Cardiac septum (tissue), 1 donor: ENCODE measurements around the gene GPATCH3. TPM values are rescaled to one million over a fixed set of nuclear protein-coding genes. Genes with fewer than 3 reads are reported as not detected.
"Not testable (repeated sequence)": the region's sequence is repeated elsewhere in the genome, so short reads cannot be mapped to it uniquely, and the experiment has no call there.

Experiments
- DNase-seq: peaks from one replicate; pipeline ENCODE4 v3.0.0-alpha.2; 2020; ENCODE audit warnings: low spot score
- intact Hi-C: fragments of 100-400 bp; cut with DNase I; formaldehyde crosslinking; loops from one replicate; pipeline ENCODE4 v1.14.0; 2022
- total RNA-seq: library from RNA; stranded (reverse); fragmentation: NEBNext Ultra II Directional; extraction: Animal tissue kit (Norgen Biotek cat#: 25700); gene quantifications from one replicate; pipeline ENCODE4 v1.2.1, GENCODE V29; 2021
- donor health status: DM: no; HTN: no; CAD: no.

The GPATCH3 gene
- total RNA-seq, 1 donor from 2014 or later = 6.4 TPM

DNA sequence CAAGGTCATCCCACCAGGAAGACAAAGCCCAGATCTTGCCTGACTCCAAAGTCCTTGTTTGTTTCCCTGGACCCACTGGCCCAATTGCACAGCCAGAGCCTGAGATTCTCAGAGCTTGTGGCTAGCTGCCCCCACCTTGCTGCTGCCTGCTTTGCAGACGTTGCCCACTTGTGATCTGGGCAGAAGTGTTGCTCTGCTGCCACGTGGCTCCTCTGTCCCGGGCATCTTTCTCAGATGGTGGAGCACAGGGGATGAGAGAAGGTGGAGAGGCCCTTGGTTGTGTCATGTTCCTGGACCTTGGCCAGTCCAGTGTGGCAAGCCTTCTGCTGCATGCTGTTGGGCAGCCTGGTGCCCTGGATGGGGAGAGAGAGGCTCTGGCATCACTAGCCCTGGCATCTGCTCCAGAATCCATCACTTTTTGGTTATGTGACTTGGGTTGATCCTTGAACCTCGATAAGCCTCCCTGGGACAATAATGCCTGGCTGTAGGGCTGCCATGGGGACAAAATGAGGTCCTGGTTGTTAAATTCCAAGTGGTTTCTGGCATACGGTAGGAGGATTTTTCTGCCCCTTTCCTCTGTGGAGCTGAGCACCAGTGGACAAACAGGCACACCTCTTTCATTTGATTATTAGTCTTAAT lies 15.1 kb upstream of the GPATCH3 start:
- intact Hi-C loops = no loop called here
- peak; percentile 80 for DNase-seq

DNA sequence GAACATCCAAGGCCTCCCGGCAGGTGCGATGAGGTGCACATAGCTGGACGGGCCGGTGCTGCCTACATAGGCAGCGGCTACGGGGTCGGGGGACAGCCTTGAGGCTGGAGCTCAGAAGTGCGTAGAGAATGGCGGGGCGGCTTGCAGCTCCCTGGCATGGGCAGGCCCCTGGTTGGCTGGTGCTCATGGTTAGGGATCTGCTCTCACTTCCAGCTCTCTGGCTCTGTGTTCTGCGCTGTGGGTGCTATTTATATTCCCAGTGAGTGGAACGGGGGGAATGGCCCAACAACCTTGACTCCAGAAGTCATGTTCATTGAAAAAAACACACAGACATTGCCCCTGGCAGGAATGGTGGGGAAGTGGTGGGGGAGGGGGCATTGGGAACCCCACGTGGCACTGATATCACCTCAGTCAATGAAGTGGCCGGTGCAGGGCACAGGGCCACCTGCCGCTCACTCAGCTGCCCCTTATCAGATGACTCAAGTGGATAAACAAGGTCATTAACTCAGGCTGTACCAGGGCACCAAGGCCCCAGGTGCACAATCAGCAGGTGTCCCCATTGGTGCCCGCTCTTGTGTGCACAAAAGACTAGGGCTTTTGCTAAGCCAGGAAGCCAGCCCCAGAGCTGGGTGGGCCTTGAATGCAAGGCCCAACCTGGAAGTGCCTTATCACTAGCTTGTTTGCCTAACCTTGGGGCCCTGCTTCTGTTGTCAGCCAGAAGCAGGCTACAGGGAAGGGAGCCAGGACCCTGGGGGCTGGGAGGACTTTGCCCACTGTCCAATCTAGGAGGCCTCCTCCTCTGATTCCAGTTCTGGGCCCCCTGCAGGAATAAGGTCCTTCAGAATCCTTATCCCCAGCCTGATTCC lies 13.7 kb upstream of the GPATCH3 start, which contains the start of gene NR0B2:
Gene NR0B2, minus strand, starts transcription at position 222 of the 866 bp plus-strand sequence. Its CDS starts 35 bp downstream, at position 187.
- DNase-seq = no peak
- intact Hi-C loops = no loop called here

DNA sequence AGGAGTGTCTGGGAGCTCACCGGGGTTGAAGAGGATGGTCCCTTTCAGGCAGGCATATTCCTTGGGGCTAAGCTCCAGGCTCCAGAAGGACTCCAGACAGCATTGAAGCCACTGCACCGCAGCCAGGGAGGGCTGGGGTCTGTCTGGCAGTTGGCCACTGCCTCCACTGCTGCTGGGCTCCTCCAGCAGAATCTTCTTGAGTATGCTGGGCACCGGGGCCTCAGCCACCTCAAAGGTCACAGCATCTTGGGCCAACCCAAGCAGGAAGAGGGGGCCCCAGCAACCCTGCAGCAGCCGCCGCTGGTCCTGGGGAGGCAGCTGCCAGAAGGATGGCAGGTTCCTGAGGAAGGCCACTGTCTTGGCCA lies 13.1 kb upstream of the GPATCH3 start:
- no peak for DNase-seq
- intact Hi-C loops = no loop called here

DNA sequence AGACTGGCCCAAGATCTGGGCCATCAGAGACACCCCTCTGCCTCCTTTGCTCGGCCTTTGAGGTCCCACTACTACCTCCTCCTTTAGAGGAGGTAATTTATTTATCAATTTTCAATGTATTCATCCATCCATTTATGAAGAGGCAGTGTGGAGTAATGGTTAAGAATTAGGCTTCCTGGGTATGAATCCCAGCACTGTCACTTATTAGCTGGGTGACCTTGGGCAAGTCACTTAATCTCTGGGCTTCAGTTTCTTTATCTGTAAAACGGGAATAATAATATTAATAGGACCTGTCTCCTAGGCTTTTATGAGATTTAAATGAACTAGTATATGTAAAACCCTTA lies 11.9 kb upstream of the GPATCH3 start:
- intact Hi-C loops = no loop called here
- no peak for DNase-seq

DNA sequence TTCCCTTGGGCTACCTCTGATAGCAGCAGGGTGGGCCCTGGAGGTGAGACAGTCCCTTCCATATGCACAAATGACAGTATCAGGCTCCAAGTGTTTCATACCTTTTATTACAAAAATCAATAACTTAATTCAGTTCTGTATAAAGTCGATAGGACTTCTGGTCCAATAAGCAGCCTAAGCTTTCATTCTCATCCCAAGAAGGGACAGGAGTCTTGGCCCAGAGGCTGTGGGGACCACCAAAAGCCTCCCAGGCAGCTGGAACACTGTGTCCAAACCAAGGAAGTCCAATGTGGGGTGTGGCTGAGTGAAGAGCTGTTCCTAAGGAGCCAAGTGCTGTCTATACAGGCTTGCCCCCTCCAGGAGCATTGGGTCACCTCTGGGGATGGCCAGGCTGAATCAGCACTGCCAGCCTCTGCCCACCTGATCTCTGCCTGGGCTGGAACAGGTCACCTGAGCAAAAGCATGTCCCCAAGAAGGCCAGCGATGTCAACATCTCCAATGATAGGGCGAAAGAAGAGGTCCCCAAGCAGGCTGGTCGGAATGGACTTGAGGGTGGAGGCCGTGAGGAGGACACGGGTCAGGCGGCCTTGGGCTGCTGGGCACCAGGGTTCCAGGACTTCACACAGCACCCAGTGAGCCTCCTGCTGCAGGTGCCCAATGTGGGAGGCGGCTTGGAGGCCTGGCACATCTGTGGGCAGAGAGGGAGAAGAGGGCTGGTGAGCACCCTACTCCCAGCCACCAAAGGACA lies 11.3 kb upstream of the GPATCH3 start:
- intact Hi-C loops = no loop called here
- DNase-seq = no peak

DNA sequence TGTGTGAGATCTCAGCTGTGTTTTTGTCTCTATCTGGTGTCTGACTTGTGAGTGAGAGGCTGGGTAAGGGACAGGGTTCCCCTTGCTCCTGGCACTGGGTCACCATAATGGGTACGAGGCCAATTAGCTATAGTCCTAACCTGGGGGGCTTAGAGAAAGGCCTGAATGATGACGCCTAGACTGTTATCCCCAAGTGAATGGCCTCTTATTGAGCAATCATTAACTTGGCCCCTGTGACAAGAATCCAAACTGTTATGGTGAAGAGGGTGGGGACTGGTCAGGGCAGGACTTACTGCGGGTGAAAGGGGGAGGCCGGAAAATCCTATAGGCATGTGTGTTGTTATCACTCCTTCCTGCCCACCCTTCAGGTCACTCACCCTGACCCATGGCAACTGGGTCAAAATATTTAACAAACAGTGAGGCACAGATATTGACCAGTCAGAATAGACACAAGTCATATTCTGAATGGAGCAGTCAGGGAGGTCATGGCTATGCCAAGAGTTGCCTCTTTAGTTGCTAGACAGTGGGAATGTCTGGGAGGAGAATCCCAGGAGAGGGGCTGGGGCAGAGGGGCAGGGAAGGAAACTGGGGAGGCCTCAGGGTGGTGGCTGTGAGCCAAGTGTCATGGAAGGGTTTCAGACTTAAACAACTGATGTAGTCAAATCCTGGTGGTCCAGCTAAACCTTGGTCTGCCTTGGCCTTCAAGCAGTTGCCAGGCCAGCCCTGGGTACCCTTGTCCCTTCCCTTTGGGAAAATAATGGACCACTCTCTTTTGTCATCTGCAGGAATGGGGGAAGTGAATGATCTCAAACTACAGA lies 10.3 kb upstream of the GPATCH3 start:
- intact Hi-C loops = no loop called here
- DNase-seq = no peak

DNA sequence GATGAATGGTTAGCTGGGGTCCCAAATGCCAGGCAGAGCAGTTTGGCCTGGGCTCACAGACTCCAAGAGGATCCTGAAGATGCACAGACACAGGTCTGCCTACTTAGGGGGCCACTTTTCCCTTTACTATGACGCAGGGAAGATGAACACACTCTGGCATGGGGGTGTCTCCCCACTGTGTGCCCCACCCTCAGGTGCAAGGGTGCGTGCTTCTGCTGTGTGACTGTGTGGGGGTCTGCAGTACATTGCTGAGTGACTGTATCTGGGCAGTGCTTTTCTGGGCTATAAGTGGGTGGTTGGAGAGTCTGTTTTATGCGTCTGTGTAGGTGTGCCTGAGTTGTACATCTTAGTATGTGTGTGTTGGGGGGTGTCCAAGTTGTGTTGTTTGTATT lies 9.7 kb upstream of the GPATCH3 start:
- intact Hi-C loops = no loop called here
- no peak for DNase-seq

DNA sequence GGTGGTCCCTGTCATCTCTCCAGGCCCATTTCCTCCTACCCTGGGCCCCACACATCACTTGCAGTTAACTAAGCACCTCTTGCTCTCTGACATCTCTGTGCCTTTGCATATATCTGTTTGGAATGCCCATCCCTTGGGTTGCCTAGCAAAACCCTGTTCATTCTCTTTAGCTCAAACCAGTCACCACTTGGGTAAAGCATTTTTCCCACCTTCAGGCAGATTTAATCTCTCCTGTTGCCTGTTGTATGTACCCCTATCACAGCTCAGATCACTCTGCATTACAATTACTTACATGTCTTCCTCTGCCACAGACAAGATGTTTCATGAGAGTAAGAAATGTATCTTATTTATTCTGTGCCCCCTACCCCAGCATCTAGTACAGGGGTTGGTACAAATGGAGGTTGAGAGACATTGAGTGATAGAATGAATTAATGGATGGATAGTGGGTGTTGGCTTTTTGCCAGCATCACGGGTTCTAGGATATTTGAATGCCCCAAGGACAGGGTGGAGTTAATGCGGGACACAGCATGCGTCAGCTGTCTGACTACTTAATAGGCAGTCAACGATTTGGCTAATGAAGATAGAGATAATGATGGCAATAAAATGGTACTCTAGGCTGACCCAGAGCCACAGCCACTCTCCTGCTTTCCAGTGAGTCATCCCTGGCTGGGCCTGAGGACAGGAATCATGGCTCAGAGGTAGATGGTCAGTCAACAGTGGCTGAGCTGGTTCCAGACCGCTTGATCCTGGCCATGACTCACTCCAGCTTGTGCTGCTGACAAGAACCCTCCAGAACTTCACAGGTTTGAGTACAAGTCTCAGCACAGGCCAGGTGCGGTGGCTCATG lies 7.0 kb upstream of the GPATCH3 start:
- intact Hi-C loops = no loop called here
- no peak for DNase-seq

DNA sequence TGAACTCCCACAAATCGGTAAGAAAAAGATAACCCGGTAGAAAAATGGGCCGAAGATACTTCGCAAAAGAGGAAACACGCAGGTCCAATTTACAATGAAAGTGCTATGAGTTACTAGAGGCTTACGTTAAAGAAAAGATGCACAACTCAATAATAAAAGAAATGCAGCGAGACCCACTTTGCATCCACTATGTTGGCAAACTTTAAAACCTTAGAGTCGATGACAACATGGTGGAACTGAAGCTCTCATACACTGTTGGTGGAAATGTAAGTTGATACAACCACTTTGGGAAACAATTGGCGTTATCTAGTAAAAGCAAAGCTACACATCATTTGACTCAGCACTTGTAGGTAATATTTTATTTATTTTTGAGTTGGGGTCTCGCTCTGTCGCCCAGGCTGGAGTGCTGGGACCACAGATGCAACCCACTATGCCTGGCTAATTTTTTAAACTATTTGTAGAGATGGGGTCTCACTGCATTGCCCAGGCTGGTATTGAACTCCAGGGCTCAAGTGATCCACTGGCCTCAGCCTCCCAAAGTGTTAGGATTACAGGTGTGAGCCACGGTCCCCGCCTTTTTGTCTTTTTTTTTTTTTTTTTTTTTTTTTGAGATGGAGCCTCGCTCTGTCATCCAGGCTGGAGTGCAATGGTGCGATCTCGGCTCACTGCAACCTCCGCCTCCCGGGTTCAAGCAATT lies 696 bp upstream of the GPATCH3 start:
- no peak for DNase-seq
- intact Hi-C loops = no loop called here

DNA sequence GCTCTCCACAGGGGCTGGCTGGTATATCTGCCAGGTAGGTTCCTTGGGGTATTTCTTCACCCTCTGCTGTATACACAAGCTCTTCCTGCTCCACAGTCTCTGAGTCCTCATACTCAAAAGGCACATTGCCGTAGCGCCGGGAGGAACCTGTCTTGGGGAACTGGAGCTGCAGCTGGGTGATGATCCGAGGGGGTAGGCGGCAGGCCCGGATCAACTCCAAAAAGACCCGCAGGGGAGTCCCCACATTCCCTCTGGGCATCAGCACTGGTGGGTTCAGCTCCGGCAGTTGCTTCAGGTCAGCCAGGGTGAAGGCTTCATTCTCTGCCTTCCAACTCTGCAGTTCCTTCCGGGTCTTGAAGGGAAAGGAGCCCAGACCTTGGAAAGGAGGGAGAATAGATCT lies 2.9 kb downstream of the GPATCH3 start:
- intact Hi-C loops = no loop called here
- DNase-seq = no peak

DNA sequence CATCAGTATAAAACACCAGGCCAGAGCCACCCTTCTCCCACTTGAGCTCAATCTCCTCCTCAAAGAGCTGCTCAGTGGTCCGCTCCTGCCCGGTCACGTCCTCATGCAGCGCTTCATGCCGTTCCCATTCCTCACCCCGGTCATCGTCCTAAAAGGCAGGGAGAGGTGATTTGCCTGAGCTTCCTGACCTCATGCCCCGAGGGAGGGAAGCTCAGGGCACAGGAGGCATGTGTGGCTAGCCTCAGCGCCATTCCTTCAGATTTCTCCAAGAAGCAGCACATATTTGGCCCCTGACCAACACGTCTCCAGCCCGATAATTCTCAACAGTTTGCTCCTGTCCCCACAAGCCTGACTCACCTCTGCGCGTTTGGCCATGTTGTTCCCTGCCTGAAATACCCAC lies 6.0 kb downstream of the GPATCH3 start:
- intact Hi-C loops = no loop called here

DNA sequence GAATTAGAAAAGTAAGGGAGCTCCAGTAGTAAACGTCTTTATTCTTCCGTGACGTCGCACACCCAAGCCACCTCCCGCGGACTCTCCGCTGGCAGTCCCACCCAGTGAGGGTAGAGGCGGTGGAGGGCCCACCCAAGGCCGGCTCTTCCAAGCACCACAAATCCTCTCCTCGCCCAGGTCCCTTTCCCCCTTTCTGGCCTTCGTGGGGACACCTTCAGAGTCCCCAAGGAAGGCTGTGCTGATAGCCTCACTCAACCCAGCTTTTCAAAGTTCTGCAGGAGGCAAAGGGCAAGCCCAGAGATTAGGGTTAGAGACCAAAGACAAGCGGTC lies 9.8 kb downstream of the GPATCH3 start:
- intact Hi-C loops = no loop called here
- DNase-seq = no peak

More for the DNA sequence above, 6.0 kb downstream of the GPATCH3 start:
- DNase-seq = no peak

DNA sequence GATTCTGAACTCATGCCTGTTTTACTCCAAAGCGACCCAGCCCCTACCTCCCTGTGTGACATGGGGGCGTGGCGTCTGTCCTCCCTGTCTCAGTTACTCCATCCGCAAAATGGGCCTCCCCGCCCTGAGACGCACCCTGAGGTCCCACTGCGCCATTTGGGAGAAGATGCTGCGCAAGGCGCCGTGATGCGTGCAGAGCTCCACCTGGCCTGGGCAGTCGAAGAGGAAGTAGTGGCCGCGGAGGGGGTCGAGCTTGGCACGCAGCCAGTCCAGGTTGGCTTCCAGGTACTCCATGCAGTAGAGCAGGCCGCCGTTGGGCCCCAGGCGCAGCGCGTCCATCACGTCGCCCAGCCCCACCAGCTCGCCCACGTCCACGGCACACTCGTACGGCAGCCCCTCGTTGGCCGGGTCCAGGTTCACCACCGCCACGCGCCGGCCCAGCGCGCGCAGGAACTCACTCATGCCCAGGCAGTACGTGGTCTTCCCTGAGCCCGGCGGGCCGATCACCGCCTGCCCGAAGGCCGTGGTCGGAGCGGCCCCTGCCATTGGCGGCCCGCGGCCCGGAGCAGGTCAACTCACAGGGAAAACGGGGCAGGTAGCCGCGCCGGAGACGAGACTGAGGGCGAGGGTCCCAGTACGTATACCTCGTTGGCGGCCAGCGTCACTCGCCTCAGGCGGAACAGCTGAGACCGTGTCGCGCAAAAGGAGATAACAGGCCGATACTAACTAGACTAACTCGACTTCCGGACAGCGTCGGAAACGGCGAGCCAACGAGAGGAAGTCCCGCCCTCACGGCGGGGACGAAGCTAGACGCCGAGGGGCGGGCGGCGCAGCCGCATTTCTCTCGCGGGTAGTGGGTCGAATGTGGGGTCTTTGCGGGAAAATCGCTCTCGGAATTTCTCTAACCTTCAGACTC lies 10.5 kb downstream of the GPATCH3 start, which contains the start of gene GPN2:
Gene GPN2, minus strand, starts transcription at position 733 of the 916 bp plus-strand sequence. Its CDS starts 187 bp downstream, at position 546.
- peak; percentile 92 for DNase-seq
- intact Hi-C loops = no loop called here

DNA sequence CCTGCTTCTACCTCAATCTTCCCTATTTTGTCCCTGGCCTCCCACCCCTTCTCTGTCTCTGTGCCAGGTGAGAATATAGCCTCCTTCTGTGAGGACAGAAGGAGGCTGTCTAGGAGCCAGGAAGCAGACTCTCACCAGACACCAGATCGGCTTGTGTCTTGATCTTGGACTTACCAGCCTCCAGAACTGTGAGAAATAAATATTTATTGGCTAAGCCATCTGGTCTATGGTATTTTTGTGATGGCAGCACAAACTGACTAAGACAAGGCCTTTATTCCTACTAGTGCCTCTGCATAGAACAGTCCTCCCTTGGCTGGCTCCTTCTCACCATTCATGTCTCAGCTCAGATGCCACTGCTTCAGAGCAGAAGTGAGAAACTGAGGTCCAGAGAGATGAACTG lies 12.0 kb downstream of the GPATCH3 start:
- no peak for DNase-seq
- intact Hi-C loops = no loop called here

DNA sequence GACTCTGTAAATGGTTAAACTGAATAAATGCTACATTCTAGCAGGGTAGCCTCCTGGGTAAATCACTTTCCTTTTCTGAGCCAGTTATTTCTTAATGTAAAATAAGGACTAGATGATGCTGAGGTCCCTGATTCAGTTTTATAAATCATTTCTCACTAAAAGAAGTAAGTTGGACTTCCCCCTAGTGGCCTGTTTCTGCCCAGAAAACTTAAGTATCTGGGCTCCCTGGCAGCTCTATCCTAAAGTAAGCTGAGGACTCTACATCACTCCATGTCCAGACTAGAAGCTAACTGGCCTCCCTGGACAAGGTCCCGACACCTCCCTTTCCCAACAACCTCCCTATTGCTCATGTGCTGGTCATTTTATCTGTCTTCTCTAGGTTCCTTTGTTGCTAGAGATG lies 13.1 kb downstream of the GPATCH3 start:
- DNase-seq = no peak
- intact Hi-C loops = no loop called here

DNA sequence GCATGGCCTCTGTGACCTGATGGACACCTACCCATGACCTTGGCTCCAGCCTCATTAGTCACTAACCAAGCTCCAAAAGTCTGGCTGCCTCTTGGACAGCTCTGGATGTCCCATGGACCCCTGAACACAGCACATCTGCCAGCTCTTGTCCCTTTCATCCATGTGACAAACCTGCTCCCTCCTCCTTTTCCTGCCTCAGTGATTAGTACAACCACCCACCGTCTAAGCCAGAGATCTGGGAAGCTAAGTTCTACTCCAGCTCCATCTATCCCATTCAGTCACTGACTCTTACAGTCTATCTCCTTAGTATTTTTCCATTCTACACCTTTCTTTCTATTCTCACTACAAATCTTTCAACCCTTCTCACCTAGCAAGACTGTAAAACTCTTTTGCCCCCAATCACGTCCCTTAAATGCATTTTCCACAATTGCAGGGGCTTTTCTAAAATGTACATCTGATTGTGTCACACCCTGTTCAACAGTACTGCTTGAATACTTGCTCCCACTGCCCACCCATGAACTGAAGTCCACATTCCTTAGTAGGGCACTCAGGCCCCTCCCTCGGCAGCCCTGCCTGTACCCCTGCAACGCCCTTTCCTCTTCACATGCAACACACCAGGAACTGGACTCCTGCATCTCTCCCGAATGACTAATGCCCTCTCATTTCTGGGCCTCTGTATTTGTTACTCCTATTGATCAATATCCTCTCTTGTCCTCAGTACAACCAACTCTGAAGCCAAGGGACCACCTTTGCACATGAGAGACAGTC lies 17.4 kb downstream of the GPATCH3 start:
- intact Hi-C loops = no loop called here
- DNase-seq = no peak

DNA sequence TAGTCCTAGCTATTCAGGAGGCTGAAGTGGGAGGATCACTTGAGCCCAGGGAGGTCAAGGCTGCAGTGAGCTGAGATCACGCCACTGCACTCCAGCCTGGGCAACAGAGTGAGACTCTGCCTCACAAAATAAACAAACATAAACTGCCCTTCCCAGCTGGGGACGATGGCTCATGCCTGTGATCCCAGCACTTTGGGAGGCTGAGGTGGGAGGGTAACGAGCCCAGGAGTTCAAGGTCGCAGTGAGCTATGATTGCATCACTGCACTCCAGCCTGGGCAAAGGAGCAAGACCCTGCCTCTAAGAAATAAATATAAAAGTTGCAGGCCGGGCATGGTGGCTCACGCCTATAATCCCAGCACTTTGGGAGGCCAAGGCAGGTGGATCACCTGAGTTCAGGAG lies 18.7 kb downstream of the GPATCH3 start:
- intact Hi-C loops, DNase-seq: not testable (repeated sequence)
